ENCODE results near the gene PCDH9.

Gene PCDH9

DNA sequence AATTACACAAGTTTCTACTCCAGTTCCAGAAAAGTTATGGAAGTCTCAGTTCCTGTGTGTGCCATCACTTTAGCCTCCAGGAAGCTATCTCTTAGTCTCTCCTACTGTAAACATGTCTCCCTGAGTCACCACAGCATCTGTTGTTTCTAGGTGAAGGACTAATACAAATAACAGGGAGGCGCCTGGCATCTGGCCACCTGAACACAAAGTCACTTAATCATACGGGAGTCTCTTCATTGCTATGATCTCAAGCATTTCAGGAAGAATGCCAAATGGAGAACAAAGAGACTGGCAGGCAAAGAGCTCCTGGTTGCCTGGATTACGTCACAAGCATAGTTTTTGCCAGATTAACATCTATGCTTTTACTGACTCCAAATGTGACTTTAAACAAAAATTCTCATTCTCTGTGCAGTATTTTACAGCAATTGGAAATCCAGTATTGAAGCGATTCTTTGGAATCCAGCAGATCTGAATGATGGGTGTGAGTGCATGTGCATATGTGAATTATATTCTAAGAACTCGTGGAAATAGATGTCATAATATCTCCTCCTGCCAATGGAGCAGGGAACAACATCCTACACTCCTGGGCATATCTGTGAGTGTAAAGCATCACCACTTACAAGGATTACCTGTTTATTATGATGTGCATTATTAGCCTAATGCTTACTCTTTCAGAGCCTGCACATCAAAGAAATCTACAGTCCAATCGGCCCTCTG is 572.8 kb downstream of the PCDH9 start:
- TF ChIP-seq, protein P1, sequence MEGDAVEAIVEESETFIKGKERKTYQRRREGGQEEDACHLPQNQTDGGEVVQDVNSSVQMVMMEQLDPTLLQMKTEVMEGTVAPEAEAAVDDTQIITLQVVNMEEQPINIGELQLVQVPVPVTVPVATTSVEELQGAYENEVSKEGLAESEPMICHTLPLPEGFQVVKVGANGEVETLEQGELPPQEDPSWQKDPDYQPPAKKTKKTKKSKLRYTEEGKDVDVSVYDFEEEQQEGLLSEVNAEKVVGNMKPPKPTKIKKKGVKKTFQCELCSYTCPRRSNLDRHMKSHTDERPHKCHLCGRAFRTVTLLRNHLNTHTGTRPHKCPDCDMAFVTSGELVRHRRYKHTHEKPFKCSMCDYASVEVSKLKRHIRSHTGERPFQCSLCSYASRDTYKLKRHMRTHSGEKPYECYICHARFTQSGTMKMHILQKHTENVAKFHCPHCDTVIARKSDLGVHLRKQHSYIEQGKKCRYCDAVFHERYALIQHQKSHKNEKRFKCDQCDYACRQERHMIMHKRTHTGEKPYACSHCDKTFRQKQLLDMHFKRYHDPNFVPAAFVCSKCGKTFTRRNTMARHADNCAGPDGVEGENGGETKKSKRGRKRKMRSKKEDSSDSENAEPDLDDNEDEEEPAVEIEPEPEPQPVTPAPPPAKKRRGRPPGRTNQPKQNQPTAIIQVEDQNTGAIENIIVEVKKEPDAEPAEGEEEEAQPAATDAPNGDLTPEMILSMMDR (IDR thresholded peaks at IDR 0.05; ENCODE audit: insufficient read depth, low read length, missing control alignments) = no peak
- ChIA-PET CTCF (no interaction called here), POLR2A (no interaction called here)
- DNase-seq (ENCODE audit: low read depth, low spot score) = peak; percentile 57
- no peak overlapping the region for H3K4me3 ChIP-seq (ENCODE audit: low read depth, low read length)

DNA sequence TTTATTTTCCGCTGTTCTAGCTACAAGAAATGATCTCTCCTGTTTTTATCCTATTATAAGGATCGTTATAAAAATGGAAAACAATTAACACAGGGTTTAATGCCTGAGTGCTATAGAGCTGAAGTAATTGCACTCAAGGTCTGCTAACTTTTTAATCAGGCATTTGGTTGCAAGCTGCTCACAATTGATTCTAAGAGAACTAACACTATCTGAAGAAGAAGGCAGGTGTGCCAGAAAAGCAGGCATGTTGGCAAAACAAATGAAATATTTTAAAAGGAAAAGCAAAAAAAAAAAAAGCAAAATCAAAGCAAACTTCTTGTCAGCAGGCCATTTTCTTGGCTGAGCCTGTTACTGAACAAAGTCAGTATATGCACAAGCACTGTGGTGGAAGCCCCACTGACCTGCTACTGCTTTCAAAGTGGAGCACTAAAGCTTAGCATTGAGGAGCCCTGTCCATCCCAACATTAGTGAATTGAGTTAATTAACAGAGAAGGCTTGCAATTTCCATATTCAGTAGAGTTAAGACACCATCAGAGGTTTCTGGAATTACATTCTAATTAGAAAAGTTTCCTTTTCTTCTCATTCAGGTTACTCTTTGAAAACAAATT is 574.2 kb downstream of the PCDH9 start:
- DNase-seq (ENCODE audit: low read depth, low spot score) = no peak
- CTCF ChIA-PET = interaction anchor here (0.7 kb wide), 1 partner anchor 340 kb away, joined by 3 read pairs; no protein-coding TSS in a partner anchor
- TF ChIP-seq, protein P1 (IDR thresholded peaks at IDR 0.05; ENCODE audit: insufficient read depth, low read length, missing control alignments) = no peak
- H3K4me3 ChIP-seq (ENCODE audit: low read depth, low read length) = no peak overlapping the region
- POLR2A ChIA-PET = no interaction called here

DNA sequence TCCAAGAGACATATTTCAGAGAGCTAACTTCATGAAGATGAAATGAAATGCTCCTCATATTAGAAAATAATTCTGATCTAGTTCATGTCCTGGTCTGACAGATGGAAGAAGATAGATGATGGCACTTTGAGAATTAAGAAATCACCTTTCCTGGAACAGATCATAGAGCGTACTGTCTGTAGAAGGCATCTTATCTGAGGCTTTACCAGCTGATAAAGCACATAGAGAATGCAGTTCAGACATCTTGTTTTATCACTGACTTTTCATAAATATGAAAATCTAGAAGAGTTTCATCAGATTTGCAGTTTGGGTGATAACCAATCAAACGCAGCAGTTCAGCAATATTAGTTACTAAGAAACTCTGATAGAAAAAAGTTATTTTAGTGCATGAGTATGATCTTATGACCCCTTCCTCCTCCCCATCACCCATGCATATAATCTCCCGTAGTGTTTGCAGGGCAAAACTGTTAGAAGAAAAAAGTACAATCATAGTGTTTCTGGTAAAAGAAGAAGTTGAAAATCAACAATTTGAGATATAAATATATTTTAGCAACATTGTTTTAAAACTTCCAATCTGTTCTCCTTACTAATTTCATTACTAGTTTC is 585.2 kb downstream of the PCDH9 start:
- POLR2A ChIA-PET = no interaction called here
- CTCF ChIA-PET = interaction anchor here (1.0 to 1.2 kb wide), 2 partner anchors 26 to 593 kb away, joined by 3 to 5 read pairs; no protein-coding TSS in a partner anchor
- H3K4me3 ChIP-seq (ENCODE audit: low read depth, low read length) = no peak overlapping the region
- no peak for DNase-seq (ENCODE audit: low read depth, low spot score)
- TF ChIP-seq, protein P1 (IDR thresholded peaks at IDR 0.05; ENCODE audit: insufficient read depth, low read length, missing control alignments) = no peak

DNA sequence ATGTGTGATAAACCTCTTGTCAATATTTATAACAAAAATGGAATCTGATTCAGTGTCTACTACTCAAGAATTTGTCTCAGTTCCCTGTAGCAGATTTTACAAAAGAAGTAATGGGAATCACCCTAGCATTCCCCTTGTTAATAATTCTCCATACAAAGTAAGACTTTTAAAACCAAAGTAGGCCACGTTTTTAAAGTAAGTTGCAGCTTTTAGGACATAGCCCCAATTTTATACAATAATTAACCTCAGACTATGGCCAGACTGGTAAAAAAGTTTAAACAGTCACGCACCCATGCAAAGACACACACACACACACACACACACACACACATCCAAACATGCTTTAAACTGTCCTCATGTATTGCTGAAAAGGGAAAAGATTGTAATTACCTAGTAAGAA is 589.9 kb downstream of the PCDH9 start:
- no peak overlapping the region for H3K4me3 ChIP-seq (ENCODE audit: low read depth, low read length)
- no peak for DNase-seq (ENCODE audit: low read depth, low spot score)
- POLR2A ChIA-PET = no interaction called here
- TF ChIP-seq, protein P1 (IDR thresholded peaks at IDR 0.05; ENCODE audit: insufficient read depth, low read length, missing control alignments) = no peak
- CTCF ChIA-PET = no interaction called here

DNA sequence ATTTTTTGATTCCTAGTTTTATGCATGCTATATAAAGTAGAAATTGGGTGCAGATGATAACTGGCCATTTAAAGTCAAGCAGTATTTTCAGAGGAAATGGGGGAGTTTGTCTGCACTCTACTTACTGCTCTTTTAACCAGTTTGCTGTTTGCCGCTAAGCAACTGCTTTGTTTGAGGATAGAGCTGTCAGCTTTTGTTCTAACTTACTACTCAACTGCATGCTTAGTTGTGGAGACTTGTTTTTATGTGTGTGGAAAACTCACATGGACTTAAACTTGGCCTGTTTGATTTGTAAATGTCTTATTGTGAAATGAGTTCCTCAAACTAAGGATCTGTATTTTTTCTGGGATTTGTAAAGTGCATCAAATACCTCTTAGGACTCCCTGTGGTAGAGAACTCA is 591.1 kb downstream of the PCDH9 start:
- CTCF ChIA-PET = no interaction called here
- H3K4me3 ChIP-seq (ENCODE audit: low read depth, low read length) = no peak overlapping the region
- POLR2A ChIA-PET = no interaction called here
- TF ChIP-seq, protein P1 (IDR thresholded peaks at IDR 0.05; ENCODE audit: insufficient read depth, low read length, missing control alignments) = no peak
- DNase-seq (ENCODE audit: low read depth, low spot score) = no peak

DNA sequence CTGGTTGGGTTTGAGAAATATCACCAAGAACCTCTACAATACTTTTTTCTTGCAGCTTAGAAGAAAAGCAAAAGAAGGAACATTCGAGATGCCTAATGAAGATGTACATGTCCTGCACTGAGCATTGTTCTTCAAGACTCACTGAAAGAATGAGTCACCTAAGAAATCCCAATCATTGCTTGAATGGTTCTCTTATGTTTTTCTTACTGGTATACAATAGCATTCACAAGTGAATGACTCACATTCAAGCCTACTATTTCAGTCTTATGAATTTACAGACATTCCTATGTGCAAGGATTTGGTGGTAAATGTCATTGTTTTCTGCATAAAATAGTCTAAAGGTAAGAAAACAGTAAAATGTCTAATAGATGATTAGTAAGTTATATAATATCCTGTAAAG is 594.6 kb downstream of the PCDH9 start:
- ChIA-PET POLR2A (no interaction called here), CTCF (no interaction called here)
- H3K4me3 ChIP-seq (ENCODE audit: low read depth, low read length) = no peak overlapping the region
- TF ChIP-seq, protein P1 (IDR thresholded peaks at IDR 0.05; ENCODE audit: insufficient read depth, low read length, missing control alignments) = no peak
- DNase-seq (ENCODE audit: low read depth, low spot score) = peak; percentile 64
